LNCAP (cell line): ENCODE measurements around the gene CPPED1.

ENCODE experiments used
- CTCF ChIP-seq: fragments of 450-650 bp; IDR thresholded peaks from 2 replicates; pipeline ENCODE4 v1.5.1; 2017; ENCODE audit warnings: mild to moderate bottlenecking

Gene CPPED1

GRCh38 chr16:12611006-12611477 is 192.6 kb downstream of the CPPED1 start:
- no peak for TF ChIP-seq CTCF

- TF ChIP-seq CTCF = no peak
Measured at GRCh38 chr16:12609937-12610699, 193.6 kb downstream of the CPPED1 start.
